ENCODE results near the gene ZNHIT3.

- no peak for TF ChIP-seq REST (IDR thresholded peaks at IDR 0.05; ENCODE audit: low read depth, low read length)
- TF ChIP-seq RAD21 (IDR thresholded peaks at IDR 0.05; ENCODE audit: insufficient read depth, low read depth, low read length) = no peak
- TF ChIP-seq SIX5 (IDR thresholded peaks at IDR 0.05; ENCODE audit: low read depth, low read length, severe bottlenecking) = no peak
Observed at GRCh38 chr17:36498155-36498554, 11.7 kb downstream of the ZNHIT3 start.
